NK-92 treated with Interleukin-12 subunit alpha and Interleukin-12 subunit beta, amount 100 ng/mL, for 24 hours (cell line): ENCODE data around the gene CCDC122.

Experiments used
- DNase-seq: peaks from one replicate; lab custom pipeline; 2025; lab: John Stamatoyannopoulos, UW

Gene CCDC122

DNA sequence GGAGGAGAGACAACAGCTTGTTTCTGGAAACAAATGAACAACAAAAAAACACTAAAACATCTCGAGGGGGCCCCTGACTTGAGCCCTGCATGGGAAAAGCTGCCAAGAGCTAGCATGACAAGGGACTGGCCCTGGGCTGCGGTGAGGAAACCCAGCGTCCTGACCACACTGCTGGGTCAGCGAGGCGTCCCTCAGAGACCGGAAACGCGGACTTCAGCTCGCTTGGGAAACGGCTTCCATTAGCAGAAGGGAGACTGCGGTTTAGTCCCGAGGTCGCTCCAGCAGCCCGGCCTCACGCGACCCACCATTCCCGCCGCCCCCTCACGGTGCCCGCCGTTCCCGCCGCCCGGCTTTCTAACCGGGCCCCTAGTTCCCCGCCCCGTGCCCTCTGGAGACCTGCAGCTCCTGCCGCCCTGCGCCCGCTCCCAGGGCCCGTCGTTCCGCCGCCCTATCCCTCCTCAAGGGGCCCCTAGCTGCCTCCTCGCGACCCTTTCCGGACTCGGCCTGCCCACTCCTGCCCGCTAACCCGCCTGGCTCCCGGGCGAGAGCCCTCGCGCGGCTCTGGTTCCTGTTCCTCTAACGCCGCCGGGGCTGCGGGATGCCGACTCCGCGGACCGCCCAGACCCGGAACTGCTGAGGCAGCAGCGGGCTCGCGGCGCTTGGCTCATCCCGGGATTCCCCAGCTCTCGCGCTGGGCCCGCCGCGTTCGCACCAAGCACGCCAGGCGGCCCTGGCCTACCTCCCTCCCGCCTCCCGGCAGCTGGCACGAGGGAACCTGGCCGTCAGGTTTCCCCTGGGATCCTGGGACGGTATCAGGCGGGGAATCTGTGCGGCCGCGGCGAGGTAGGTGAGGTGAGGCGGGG lies at the start of gene CCDC122:
Gene CCDC122, minus strand, starts transcription at position 849 of the 863 bp plus-strand sequence. CDS start 10,364 bp downstream, outside the sequence.
- peak; percentile 65 for DNase-seq

DNA sequence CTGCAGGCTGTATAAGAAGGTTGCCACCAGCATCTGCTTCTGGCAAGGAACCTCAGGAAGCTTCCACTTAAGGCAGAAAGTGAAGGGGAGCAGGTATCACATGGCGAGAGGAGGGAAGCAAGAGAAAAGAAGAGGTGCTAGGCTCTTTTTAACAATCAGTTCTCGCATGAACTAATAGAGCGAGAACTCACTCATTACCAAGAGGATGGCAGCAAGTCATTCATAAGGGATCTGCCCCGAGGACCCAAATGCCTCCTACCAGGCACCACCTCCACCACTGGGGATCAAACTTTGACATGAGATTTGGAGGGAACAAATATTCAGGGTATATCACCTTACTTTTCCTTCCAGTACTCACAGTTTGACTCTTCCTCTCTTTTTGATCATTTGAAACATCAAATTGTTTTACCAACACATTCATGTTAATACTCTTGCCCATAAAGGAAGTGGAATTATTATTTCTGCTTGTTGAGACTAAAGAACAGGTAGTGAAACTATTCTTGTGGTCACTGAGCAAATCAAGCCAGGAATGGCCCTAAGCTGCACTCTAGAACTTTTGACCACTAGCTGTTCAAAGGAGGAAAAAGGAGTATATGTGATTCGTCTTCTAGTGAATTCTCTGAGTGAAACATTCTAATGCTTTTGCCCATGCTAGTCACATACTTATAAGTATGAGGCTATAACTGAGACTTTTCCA lies 45.2 kb upstream of the CCDC122 start:
- no peak for DNase-seq

DNA sequence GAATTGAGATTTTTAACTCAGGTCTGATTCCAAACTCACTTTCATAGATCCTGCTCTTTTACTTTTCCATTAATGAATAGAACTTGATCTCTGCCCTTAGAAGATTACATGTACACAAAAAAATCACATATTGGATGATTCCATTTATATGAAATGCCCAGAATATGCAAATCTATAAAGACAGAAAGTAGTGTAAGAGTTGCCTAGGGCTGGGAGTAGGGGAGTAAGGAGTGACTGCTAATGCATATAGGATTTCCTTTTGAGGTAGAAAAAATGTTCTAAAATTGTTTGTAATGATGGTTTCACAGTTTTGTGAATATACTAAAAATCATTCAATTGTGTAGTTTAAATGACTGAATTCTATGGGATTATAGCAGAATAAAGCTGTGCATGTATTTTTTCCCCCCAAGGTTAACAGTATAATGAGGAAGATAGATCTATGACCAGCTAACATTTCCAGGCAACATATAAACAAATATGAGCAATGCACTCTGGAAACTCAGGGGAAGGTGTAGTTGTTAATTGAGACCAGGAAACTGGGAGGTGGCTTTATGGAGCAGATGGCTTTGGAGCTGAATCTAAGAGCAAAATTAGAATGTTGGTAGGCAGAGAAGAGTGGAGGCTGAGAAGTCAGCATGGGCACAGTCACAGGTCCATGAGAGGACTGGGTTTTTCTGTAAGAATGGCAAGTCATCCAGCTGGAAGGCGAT lies 41.6 kb upstream of the CCDC122 start:
- DNase-seq, result no peak

DNA sequence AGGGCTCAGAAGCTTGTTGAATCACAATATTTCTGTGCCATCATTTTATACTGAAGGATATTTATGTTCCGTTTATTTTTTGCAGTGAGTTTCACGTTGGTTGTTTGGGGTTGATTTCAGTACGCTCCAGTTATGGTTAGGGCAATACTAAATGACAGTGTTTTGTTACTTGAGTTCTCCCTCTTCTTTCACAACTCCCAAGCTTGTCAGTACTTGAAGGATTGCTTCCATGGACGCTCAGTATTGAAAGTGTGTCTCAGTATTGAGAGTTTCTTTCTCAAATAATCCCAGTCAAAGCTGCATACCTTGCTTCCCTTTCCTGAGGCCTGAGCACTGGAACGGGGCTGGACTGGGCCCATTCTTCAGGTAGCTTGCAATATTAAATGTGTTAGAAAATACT lies 39.1 kb upstream of the CCDC122 start:
- no peak for DNase-seq

DNA sequence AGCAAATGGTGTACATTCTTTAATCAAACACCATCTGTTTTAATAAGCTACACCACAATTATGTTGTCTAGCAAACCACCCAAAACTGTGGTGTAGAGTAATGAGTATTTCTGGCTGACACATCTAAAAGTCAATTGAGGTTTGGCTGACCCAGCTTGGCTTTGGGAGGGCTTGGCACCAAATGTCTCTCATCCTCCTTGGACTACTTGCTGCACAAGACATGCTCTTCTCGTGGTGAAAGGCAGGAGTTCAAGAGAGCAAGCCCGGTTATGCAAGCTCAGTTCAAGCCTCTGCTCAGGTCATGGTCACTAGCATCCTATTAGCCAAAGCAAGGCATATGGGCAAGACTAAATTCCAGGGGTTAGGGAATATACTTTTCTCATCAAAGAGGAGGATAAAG lies 37.3 kb upstream of the CCDC122 start:
- no peak for DNase-seq

DNA sequence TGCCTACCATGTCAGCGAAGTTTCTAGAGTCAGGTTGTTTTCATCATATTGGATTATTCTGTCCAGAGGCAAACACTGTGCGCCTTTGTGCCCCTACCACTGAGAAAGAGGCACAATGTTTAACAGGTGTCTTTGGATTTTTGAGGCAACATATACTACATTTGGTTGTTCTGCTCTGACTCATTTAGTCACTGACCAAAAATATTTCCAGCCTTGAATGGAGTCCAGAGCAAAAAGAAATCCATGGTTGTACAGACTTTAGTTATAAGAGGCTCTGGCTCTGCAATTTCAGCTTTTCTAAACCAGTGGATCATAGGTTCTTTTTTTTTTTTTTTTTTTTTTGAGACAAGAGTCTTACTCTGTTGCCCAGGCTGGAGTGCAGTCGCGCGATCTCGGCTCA lies 35.9 kb upstream of the CCDC122 start:
- no peak for DNase-seq

DNA sequence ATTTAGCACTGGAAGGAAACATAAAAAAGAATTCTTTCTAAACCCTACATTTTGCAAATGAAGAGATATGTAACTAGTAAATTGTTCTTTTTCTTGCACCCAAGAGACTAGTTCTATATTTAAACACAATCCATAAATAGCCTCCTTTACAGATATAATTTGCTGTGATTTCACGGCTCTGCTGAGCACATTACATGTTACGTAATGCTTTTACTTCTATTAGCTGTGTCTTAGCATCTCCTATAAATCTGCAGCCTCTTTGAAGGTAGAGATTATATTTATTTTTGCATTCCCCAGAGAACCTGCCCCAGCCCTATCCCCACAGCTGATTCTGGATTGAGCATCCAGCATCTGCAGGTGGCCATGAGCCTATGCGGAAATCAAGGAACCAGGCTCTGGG lies 32.3 kb upstream of the CCDC122 start:
- no peak for DNase-seq

DNA sequence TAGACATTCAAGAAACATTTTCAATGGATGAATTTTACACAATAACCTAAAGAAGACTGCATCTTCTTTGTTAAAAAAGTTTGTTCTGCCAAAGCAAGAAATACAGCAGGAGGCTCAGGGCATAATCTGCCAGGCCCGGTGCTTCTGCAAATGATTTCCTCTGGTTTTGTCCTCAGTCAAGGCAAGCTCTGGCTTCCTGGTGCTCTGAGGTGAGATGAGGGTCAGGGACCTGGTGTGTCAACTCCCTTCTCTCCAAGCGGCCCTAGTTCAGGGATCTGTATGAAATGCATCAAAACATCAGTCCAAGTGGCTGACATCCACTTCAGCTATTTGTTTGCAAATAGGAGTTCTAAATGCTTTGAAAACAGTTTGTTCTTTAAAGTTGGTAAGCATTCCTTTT lies 31.7 kb upstream of the CCDC122 start:
- no peak for DNase-seq

DNA sequence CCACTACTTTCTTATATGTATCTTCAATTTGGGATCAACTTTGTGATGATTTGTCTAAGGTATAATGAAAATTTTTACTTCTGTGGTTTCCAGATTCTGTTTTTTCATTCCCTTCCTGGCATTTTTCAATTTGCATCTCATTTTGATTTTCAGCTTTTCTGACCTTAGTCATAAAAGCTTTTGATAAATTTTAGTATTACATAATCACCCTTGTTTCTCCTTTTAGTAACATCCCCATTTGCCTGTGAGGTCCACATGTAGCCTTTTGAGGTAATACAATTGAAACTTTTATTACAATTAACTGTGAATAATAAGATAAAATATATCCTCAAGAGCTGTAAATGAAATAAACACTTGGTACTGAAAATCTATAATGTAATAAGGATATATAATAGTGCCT lies 31.3 kb upstream of the CCDC122 start:
- no peak for DNase-seq

DNA sequence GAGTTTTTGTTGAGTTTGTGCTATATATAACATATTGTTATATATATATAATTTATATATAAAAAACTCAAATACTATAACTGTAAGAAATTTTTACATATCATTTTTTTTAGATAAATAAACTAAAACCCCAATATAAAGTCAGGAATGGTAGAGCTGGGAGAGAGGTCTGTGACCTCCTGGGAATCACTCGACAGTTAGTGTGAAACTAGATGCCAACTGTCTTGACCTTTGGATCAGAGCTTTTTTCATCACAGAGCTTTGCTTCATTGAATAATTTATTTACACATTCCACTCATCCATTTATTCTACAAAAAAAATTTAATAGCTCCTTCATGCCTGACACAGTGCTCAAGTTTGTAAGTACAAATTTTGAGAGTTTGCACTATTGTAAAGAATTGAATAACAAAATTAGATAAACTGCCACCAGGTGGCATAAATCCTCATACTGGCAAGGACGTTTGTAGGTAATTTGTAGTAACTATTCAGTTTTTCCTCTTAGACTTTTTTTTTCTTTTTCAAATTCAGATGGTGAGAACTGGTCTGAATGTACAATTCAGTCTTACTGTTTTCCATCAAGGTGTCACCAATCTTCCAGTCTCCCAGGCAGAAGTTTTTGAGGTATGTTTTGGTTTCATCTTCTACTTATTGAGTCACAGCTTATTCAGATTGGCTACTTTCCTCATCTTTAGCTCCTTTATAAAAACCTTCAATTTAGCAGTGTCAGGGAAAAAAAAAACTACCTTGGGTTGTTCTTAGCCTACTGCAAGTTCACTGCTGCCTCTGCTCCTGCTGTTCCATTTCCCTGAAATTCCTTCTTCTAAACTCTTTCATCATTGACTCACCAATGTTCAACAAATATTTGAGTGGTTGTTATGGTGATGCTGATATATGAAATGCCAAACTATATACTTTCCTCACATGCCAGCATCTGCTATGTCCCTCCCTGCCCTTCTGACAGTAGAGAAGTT lies 28.9 kb upstream of the CCDC122 start:
- DNase-seq, result no peak

DNA sequence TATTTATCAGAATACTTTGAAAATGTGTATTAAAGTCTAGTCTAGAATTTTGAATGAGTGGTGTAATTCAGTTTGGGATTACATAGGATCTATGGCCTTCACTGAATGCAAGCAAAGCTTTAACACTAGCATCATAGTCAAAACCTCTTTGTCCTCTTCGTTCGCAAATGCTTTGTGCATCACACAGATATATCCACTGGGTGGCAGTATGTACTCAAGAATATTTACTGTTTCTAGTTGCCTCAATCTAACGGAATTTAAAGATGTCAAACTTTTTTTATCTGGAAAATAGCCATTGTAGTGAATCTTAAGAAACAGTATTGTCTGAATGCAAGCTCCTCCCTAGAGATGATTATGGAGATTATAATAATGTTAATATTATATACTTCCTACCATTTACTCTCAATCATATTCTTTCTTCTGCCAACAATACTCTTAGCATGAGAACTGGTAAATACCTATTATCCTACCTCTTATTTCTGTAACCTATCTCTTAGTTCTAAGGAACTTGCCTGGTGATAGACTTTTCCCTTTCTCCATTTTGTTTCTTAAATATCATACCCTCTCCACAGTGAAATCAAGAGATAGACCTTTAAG lies 26.0 kb upstream of the CCDC122 start:
- no peak for DNase-seq

DNA sequence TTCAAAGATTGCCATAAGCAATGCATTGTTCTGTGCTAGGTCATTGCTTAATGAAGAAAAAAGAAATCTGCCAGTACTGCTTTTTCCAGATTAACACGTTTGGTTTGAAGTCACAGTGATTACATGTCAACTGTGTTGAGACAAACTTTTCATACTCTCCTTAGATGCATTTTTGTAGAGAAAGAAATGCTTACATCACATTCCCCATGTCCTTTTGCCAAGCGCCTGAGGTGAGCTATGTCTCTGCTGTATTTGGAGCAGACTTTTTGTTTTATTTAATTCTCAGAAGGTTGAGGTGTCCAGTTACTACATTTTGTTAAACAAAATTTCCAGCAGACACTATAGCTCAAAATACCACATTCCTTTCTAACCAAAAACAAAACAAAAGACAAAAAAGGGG lies 16.4 kb upstream of the CCDC122 start:
- DNase-seq, result no peak

DNA sequence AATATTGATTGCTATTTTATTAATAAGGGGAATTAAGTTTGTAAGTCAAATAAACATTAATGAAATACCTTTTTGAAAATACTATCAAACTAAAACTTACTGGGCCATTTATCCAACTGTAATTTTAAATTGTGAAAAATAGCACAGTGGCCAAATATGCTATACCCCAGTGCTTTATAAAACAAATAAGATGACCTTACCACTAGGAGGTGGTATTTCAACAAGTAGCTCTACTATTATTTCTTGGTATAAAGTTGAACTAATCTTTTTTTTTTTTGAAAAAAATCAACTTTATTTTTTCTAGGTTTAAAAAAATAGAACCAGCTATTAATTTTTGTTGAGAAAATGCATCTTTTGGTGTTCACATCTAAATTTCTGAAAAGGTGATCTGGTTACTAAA lies 14.9 kb upstream of the CCDC122 start:
- no peak for DNase-seq

DNA sequence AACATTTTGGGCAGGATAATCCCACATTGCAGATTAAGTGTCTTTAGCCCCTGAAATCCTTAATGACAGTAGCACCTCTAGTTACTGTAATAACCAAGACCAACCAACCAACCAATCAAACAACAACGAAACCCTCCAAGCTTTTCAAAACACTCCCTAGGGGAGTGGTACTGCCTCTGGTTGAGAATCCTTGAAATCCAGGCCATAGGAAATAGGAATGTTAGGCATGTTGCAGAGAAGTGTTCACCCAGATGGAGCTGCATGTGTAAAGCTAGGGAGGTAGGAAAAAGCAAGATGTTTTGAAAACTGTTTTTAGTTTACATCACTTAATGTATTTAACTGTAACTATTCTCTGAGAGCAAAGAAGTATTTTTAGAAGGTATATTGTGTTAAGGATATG lies 4.7 kb upstream of the CCDC122 start:
- no peak for DNase-seq

DNA sequence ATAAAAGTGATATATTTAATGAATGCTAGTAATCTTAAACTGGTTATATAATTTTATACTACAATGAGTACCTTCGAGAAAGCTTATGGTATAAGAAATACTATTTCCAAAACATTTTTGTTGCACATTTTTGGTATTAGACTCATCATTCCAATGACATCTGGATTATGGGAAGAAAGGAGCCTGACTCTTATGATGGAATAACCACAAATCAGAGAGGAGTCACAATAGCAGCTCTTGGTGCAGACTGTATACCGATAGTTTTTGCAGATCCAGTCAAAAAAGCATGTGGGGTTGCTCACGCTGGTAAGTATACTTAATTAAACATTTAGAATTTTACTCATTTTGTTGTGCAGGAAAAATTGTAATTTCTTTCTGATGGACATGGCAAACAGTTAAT lies 4.1 kb upstream of the CCDC122 start:
- no peak for DNase-seq

DNA sequence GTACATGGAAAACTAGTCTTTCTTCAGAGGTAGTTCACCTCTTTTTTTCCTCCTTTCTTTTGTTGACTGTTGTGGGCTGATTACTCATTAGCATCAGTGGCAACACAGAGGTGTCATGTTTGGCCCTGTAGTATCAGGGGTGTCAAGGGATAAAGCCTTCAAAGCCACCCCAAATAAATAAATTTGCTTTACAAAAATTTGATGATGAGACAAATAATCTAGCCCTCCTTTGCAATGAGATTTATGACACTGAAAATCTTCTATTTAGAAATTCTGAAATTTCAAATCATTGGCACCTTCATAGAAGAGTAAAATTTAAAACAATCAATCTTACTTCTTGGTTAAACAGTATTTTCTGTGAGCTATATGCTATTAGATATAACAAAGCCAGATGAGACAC lies 2.0 kb upstream of the CCDC122 start:
- DNase-seq, result no peak

DNA sequence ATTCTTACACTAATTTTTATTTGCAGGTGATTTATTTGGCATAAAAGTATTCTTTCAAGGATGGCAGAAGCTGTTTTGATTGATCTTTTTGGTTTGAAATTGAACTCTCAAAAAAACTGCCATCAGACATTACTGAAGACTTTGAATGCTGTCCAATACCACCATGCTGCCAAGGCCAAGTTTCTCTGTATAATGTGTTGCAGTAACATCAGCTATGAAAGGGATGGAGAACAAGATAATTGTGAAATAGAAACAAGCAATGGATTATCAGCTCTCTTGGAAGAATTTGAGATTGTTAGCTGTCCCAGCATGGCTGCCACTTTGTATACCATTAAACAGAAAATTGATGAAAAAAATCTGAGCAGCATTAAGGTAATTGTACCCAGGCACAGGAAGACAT lies 1.4 kb upstream of the CCDC122 start:
- no peak for DNase-seq

DNA sequence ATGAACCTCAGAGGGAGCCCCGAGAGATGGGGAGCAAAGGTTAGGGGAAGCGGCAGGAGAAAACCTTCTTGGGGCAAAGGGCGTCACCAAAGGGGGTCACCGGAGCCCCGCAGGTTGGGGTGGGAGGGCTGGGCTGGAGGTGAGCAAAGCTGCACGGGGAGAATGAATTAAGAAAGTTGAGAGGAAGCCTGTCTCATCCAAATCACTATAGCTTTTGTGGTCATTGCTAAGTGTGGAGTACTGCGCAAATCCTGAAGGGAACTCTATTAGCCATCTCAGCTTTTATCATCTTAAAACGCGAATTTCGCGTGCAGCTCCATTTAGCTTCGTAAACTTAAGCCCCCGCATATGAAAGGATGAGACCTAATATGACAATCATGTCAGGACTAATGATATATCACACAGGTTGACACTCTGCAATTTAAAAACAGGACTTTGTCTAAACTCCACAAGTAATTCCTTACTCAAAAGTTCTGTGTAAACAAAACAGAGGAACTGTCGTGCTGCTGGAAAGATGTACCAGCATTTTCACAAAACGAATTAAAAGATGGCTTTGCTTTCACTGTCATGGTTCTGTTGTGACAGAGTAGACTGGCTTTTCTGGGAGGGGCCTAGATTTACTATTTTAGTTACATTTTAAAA lies 795 bp upstream of the CCDC122 start:
- DNase-seq, result no peak

DNA sequence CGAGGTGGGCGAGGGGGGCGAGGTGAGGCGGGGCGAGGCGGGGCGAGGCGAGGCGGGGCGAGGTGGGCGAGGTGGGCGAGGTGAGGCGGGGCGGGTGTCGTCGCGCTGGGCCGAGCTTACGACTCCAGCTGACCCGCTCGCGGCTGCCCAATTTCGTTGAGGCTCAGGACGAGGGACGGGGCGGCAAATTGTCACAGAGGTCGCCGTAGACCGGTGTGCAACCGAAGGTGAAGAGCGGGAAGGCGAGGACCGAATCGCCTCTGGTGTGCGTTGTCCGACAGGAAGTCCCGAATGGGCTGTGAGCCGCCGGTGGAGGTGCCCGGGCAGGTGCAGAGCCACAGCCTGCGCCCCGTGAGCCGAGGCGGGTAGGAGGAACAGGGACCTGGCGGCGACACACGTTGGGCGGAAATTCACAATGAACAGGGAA lies 228 bp upstream of the CCDC122 start, which contains the start of gene LACC1:
Gene LACC1, plus strand, starts transcription at position 150 of the 427 bp plus-strand sequence. CDS start 1,082 bp downstream, outside the sequence.
- DNase-seq, result peak; percentile 51

DNA sequence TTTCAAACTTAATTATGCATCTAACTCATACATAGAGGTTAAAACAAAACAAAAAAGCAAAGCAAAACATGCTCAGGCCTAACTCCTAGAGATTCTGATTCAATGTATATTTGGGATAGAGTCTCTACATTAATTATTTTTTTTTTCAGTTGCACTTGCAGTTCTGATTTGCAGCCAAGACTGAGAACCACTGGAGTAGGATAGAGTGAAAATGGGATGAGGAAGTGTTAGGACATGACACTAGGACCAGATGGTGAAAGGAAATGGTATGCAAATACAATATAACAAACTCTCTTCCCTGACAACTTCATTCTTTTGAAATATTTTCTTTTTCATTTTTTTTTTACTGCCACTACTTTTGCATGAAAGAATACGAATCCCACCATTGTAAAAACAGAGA lies 1.8 kb downstream of the CCDC122 start:
- no peak for DNase-seq

DNA sequence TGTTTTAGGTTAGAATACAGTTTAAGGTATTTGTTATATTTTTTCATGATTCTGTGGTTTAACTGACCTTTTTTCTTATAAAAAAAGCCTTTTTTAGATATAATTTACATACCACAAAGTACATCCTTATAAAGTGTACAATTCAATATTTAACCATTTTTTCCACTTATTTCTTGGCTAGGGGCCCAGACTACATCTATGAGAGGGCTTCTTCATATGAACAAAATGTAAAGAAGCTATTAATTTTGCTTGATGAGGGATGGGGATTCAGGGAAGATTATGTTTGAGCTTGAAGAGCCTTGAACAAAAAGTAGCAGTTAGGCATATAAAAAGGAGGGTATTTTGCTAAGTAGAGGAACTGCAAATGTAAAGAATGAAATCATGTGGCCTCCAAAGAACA lies 2.2 kb downstream of the CCDC122 start:
- no peak for DNase-seq
